Activated CD8-positive, alpha-beta memory T cell treated with anti-CD3 and anti-CD28 coated beads for 1 hour (primary cell): ENCODE results near the gene ADNP2.
"Not testable (repeated sequence)": the region's sequence is repeated elsewhere in the genome, so short reads cannot be mapped to it uniquely, and the experiment has no call there.

Experiments
- DNase-seq, 2 donors: peaks; one replicate each; pipeline ENCODE4 v3.0.0-alpha.2; 2020; ENCODE audit warnings: low read depth in 1 of 2; ENCODE audit errors: extremely low read depth in 1 of 2

The ADNP2 gene

GRCh38 chr18:80145196-80145804 is 36.2 kb downstream of the ADNP2 start:
- DNase-seq = no peak

DNA sequence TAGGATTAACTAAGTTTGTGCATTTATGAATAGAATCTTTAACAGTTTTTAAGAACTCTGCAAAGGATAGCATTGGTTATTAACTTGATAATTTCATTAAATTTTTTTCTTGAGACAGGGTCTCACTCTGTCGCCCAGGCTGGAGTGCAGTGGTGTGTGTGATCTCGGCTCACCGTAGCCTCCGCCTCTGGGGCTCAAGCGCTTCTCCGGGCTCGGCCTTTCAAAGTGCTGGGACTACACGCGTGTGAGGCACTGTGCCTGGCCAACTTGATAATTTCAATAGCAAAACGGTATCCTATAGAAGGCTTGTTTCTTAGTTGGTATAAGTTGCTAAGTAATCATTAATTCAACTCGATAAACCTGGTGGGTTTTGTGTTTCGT is 38.0 kb downstream of the ADNP2 start:
- DNase-seq = no peak

GRCh38 chr18:80147418-80148325 is 38.6 kb downstream of the ADNP2 start:
- peak; percentile 44 to 59 for DNase-seq

GRCh38 chr18:80148326-80149199 is 39.5 kb downstream of the ADNP2 start:
- no peak for DNase-seq

DNA sequence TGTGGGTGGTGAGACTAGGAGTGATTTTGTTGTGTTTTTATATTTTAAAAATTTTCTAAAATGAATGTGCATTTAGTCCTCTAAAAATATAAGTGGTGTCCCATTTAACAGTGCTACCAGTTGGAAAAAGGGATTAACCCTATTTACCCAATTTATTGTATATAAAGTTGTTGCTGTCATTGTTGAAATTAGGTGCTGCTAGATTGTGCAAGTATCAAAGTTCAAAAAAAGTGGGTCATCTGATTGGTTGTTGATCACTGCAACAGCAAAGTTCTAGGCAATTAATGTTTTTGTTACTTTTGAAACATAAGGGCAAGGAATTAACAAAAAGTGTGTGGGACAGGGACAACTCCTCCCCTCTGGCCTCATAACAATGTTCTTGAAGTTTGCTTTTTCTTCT is 40.6 kb downstream of the ADNP2 start:
- DNase-seq = no peak

- no peak for DNase-seq
Observed at GRCh38 chr18:80154293-80154692, 45.2 kb downstream of the ADNP2 start.

DNA sequence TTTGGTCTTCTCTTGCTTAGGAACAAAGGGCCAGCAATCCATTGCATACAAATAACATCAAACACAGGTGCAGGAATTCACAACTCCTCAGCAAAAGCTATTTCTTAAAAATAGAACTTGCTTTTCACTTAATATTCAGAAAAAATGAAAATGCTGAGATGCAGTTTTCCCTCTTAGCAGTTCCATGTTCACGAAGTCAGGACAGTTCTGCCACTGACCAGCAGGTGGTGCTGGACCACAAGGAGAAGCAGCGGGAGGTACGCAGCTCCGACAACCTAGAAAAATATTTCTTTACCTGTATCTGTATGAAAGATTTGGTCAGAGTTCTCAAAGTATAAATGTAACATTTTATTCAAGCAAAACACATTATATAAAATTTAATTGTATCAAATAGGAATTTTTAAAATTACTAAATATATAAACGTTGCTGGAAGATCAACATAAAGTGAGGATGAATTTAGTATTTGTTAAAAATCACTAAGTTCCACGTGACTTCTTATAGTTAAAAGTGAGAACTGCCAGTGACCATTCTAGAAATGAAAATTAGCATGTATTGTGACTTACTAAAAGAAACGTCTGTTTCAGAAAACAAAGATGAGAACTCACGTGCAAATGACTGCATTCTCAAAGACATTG is 48.8 kb downstream of the ADNP2 start:
- peak; percentile 38 to 64 for DNase-seq

GRCh38 chr18:80158365-80158764 is 49.3 kb downstream of the ADNP2 start:
- no peak for DNase-seq

DNA sequence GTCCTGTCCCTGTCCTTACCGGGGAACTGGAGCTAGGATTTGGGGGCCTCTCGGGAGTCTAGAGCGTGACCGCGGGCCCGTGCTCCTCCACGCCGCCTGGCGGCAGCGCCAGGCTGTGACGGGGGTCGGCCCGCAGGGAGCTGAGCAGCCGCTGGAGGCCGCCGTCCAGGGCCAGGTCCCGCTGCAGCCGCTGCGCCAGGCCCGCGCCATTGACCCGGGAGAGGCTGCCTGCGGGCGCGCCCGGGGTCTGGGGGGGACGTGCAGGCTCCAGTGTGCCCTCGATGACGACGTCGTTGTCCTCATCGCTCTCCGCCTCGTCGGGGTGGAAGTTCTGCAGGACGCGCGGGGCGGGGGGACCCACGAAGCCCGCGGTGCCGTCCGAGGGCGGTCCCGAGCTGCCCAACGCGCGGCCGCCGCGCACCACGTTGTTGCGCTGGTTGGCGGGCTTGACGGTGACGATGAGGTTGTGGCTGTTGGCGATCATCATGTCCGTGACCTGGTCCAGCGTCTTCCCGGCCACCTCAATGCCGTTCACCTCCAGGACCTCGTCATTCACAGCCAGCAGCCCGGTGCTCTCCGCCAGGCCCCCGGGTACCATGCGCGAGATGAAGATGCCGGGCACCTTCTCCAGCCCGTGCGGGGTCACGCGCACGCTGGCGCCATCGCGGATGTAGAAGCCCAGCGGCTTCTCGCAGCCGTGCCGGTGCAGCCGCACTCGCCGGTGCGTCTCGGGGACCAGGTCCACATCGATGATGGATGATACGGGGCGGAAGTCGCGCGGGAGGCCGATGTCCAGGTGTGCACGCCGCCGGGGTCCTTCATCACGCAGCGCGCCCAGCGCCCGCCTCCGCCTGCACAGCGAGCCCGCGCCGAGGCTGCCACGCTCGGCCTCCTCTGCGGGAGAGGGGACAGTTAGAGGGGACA is 50.9 kb downstream of the ADNP2 start:
- no peak for DNase-seq

DNA sequence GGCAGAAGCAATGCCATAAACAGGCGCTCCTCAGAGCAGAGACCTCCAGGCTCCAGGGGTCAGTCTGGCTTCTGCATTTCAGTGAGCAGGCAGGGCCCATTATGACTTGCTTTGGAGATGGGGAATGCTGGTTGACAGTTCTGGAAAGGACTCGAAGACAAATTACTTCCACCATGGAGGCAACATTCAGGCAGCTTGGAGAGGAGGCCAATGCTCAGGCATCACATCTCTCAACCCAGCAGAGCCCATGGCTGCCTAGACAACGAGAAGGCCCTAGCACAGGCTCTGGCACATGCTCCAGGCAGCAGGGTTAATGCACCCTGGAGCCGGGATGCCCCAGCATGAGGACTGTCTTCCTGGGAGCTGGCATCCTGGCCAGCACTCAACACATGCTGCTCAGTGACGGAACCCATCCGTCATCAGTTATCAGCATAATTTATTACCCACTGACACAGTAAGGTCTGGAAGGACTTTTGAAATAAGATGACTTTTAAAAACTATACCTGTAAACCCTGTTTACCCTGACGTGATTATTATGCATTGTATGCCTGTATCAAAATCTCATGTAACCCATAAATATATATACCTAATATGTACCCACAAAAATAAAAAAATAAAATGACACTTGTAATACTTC is 52.8 kb downstream of the ADNP2 start:
- DNase-seq = no peak

DNA sequence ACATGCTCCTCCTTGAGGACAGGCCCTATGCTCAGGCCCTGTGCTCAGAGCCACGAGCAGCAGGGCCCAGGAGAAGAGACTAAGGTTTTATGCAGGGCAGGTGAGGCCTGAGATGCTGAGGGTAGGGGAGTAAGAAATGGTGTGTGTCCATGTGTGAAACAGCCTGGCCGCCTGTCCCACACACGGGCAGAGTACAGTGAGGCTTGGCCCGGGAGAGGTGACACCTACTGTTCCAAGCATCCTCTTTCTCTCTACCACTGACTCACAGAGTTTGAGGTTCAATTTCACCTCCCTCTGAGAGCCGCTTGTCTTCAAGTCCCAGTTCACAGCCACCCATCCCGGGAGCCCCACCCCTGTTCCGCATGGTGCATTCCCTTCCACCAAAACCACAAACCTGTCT is 54.1 kb downstream of the ADNP2 start:
- DNase-seq = no peak

DNA sequence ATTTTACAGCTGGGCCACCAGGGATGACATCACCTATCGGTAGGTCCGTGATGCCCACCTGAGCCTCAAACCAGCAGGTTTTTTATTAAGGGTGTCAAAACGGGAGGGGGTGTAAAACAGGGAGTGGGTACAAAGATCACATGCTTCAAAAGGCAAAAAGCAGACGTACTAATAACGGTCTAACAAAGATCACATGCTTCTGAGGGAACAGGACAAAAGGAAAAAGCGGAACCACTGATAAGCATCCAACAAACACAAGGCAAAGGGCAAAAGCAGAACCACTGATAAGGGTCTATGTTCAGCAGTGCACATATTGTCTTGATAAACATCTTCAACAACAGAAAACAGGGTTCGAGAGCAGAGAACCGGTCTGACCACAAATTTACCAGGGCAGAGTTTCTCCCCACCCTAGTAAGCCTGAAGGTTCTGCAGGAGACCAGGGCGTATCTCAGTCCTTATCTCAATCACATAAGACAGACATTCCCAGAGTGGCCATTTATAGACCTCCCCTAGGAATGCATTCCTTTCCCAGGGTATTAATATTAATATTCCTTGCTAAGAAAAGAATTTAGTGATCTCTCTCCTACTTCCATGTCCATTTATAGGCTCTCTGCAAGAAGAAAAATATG is 55.8 kb downstream of the ADNP2 start:
- not testable (repeated sequence) for DNase-seq

- DNase-seq = no peak
Observed at GRCh38 chr18:80166240-80166639, 57.2 kb downstream of the ADNP2 start.

DNA sequence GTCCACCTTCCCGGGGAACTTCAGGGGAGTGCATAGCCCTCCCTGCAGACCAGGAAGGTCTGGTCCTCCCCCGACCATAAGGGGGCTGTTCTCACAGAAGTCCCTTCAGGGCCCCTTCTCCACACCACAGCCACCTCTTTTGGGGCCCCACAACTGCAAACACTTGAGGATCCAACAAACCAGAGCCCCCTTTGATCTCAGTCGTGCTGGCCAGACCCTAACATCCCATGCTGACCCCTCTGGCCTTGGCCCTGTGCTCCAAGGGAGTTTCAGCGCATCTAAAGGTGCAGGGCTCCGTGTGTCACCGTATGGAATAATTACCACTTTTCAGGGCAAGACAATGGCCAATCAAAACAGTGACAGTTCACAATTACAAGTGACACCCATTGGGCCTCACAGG is 57.7 kb downstream of the ADNP2 start:
- no peak for DNase-seq

GRCh38 chr18:80167331-80167730 is 58.3 kb downstream of the ADNP2 start:
- DNase-seq = no peak

DNA sequence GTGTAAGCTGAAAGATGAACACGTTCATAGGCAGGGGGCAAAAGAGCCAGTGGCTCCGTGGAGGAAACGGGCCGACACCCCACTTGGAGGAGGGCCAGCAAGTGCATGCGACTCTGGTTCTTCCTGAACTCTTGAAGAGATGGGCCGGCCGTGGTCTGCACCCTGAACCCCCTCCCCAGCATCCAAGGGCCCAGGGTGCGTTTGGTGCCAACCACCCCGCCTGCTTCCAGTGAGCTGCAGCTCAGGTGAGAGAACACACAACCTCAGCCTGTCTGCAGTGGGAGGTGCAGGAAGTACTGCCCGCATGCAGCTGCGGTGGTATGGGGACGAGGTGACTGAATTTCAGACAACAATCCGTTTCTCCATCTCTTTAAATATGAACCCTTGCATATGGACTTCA is 58.9 kb downstream of the ADNP2 start:
- no peak for DNase-seq

DNA sequence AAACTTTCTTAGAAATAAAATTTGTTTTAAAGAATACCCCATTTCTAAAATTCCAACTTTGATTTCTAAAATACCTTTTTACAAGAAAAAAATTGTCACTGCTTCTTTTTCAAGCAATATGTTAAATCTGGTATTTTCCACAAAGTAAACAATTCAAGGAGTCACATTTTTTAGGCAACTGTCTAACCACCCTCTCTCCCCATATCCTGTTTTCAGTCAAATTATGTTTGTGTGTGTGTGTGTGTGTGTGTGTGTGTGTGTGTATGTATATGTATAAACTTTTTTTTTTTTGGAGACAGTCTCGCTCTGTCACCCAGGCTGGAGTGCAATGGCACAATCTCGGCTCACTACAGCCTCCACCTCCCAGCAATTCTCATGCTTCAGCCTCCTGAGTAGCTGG is 59.3 kb downstream of the ADNP2 start:
- DNase-seq = no peak

DNA sequence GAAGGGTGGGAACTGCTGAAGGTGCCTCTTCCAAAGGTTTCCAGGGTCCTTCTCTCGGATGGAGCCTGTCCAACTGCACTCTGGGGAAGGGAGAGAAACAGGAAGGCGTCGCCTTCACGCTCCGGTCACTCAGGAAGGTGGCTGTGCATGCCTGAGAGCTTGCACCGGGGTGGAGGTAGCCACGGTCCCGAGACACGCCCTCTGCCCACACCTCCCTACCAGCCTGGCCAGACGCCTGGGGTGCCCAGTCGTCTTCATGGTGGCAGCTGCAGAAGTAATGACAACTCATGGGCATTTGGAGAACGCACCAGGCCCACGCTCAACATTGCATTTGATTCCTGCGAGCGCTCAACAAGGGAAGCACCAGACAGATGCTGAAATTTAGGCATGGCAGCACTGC is 59.9 kb downstream of the ADNP2 start:
- DNase-seq = no peak

GRCh38 chr18:80169607-80170006 is 60.5 kb downstream of the ADNP2 start:
- DNase-seq = no peak
